SKM-1 (cell line): ENCODE data around the gene TMEM120A.

Source experiments
- DNase-seq: peaks from one replicate; lab custom pipeline; 2025; ENCODE audit not compliant: unreplicated experiment; lab: John Stamatoyannopoulos, UW

The TMEM120A gene

DNA sequence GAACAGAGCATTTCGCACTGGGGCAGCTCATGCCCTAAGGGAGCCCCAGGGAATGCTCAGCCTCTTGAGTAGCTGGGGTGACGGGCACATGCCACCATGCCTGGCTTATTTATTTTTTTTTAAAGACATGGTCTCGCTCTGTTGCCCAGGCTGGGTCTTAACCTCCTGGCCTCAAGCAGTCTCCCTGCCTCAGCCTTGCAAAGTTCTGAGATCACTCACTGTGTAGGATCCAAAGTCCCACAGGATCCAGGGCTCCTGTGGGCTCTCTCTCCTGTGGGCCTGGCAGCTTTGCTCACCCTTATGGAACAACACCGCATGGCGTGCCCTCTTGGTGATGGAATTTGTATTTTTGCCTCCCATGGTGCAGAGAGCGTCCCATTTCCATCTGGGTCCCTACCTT is 34.0 kb downstream of the TMEM120A start:
- DNase-seq: no peak

DNA sequence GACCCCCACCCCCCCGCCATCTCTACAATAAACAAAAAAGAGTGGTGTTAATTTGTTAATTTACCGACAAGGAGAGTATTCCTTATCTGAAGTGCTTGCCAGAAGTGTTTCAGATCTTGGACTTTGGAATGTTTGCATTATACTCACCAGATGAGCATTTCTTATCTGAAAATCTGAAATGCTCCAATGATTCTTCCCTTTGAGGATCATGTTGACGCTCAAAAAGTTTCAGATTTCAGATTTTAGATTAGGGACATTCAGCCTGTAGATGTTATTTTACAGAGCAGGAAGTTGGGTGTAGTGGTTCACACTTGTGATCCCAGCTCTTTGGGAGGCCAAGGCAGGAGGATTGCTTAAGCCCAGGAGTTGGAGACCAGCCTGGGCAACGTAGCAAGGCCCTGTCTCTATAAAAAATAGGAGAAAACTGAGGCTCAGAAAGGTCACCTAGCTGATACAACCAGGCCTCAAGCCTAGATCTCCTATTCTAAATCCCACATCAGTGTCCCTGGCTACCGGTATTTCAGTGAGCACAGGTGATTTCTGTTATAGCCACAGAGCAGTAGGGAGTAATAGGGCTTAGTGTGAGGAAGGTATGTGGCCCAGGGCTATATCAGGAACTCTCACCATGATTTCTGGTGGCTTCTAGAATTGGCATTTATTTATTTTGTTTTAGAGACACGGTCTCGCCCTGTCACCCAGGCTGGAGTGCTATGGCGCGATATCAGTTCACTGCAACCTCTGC is 35.4 kb downstream of the TMEM120A start:
- DNase-seq: no peak

DNA sequence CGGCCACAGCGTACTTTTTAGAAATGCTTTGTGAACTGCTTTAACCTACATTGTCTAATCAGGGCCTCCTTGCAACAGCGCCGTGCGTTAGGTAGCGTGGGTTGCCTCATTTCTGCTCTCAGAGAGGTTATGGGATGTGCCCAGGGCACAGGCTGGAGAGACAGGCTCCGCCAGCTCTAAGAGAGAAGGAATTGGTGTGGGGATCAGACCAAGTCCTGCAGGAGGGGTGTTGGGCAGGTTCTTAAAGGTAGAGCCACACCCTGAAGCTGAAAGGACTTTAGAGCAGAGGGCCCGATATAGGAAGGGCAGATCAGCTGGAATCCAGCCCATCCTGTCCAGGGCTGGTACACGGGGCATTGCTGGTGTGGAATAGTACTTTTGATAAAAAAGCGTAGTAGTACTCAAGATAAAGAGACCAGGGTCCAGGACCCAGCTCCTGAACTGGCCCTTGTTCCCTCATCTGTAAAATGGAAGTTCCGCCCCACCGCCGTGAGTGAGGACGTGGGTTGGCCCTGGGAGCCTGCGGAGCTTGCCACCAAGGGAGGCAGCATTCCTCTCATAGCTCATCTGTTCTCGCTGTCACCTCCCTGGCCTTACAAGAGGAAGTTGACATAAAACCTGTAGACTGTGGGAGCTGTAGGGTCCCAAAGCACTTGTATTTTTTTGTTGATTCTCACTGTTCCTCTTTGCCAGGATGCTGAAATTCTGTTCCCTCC is 37.2 kb downstream of the TMEM120A start:
- DNase-seq: no peak

DNA sequence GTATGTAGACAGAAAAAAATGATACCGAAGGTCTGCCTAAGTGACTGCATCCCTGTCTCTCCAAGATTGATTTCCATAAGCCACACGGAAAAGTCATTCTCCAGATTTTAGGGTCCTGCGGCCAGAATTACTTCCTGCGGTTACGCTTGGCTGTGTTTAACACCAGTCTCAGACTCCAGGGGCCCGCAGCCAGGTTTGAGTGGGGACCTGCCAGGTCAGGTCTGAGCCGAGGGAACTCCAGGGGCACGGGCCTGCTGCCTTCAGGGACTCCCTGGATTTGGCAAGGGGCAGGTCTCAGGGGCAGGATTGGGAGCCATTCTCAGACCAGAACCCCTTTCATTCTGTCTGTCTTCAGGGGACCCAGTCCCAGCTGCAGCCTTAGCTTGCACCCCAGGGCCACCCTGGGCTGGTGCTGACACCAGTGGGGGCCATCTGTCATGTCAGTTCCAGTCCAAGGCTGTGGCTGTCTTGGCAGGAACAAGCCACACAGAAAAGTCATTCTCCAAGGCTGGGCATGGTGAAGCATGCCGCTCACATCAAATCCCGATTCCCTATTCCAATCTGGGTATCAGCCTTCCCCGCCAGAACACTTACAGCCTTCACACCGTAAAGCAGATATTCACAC is 39.0 kb downstream of the TMEM120A start:
- DNase-seq: no peak

DNA sequence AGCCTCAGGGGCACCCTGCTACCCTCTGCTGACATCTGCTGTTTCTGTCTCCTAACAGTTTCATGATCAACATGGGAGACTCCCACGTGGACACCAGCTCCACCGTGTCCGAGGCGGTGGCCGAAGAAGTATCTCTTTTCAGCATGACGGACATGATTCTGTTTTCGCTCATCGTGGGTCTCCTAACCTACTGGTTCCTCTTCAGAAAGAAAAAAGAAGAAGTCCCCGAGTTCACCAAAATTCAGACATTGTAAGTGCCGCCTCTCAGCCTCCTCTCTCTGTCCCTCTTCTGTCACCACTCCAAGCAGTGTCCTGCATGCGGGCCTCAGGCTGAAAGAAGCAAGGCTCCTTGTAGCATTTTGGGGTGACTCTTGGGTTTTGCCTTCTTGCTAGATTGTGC is 40.5 kb downstream of the TMEM120A start:
- no peak for DNase-seq

DNA sequence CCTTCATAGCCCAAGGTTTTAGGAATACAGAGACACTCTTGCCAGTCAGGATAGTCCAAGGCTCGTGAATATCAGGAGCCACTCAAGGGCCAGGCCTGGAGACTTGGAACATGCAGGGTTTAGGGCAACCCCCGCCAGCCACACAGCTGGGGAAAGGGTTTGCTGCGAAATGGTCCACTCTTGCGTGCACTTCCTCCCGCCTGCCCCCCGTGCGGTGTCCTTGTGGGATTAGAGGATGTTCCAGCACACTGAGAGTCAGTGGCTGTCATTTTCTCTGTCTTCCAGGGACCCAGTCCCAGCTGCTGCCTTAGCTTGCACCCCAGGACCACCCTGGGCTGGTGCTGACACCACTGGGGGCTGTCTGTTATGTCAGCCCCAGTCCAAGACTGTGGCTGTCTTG is 41.0 kb downstream of the TMEM120A start:
- no peak for DNase-seq

DNA sequence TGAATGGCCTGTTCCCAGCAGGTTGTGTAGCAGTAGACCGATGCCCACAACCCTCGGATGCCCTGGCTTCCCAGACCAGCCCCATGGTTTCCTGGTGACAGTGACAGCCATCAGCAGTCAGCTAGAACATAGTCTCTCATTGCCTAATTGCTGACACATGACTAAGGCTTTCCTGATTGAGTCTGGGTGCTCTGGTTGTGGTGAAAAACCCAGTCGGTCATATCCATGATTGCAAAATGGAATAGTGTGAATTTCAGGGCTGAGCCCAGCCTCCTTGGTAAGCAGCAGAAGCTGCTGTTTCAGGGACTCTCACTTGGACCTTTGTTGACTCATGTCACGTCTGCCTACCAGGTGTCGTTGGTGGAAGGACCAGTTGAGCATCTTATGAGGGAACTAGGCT is 42.9 kb downstream of the TMEM120A start:
- DNase-seq: peak; percentile 75

DNA sequence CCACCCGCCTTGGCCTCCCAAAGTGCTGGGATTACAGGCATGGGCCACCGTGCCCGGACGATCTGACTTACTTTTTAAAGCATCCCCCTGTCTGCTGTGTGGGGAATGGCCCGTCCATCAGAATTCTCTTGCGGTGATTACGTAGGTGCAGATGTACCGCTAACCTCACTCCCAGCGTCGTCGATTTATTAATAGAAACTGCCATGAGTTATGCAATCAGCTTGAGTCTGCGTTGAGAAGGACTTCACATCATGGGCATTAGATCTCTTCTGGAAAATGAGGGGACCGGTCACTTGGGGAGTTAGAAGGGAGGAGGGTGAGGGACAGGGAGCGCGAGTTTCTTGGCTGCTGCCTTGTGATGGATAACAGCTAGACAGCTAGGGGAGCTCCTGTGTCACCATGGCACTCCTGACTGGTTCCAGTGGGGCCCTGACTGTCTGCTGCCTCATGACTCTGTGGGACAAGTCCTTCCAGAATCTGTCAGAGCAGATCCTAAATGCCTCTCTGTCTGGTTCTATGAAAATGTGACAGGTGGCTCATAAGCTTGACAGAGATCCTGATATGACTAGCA is 44.2 kb downstream of the TMEM120A start:
- no peak for DNase-seq

DNA sequence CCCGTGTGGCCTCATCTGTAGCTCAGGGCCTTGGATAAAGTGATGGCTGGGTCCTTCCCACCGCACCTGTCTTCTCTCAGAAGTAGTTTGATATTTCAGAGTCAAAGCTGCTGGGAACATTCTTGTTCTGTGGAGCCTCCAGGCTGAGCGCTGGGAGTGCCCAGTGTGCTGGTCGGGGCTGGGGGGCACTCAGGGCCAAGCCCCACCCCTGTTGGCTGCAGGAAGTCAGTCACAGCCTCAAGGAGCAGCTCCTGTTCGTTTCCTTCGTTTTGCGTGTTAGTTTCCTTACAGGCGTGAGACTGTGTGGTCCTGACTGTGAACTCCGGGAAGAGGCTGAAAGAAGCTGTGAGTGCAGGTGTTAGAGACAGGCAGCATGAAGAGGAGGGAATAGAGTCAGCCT is 46.2 kb downstream of the TMEM120A start:
- DNase-seq: no peak

DNA sequence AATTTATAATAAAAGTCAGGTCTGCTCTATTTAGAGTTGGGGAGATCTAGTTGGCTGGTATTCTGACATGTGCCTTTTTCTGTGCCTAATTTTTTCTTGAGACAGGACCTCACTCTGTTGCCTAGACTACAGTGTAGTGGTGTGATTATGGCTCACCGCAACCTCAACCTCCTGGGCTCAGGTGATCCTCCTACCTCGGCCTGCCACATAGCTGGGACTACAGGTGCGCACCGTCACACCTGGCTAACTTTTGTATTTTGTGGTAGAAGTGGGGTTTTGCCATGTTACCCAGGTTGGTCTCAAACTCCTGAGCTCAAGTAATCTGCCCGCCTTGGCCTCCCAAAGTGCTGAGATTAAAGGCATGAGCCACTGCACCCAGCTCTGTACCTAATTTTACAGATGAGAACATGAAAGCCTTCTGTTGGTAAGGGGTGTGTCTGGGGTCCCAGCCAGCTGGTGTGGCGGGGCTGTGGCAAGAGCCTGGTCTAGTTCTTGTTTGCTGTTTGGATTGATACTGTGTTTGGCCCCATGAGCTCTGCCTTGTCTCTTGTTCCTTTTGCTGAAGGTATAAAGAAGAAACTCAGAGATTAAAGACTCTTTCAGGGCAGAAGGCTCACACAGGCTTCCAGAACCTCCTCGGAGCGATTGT is 48.1 kb downstream of the TMEM120A start:
- DNase-seq: no peak

DNA sequence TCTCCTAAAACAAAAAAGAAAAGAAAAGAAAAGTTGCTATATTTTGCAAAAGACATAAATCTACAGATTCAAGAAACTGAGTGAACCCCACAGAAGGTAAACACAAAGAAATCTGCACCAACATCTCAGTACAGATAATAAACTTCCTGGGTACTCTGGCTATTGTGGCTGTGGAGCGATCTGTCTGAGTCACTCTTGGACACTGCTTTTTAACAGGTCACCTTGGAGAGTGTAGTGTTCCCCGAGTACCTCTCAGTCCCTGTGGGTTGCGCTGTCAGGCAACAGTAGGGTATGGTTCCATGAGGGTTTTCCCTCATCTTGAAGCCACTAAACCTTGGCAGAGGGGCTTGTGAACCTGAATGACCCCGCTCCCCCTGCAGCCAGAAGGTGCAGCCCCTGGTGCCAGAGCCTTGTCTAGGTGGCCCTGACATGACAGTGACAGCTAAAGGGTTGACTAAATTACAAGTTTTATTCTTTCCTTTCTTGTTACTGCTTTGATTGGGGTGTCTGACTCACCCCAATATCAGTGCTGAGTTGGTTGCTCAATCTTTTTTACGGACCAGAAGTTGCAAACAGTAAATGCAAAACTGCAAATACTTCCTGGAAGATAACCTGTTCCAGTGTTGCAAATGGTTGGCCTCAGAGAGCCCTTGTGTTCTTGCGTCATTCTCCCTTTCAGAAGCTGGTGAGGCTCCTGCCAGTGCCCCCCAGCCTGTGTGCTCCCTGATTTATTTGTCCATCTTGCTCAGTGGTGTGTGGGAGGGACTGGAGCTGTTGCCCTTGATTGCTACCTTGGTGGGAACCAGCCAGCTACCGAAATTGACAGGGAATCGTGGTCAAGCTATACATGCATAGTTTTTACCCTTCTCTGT is 48.9 kb downstream of the TMEM120A start:
- DNase-seq: peak; percentile 25

DNA sequence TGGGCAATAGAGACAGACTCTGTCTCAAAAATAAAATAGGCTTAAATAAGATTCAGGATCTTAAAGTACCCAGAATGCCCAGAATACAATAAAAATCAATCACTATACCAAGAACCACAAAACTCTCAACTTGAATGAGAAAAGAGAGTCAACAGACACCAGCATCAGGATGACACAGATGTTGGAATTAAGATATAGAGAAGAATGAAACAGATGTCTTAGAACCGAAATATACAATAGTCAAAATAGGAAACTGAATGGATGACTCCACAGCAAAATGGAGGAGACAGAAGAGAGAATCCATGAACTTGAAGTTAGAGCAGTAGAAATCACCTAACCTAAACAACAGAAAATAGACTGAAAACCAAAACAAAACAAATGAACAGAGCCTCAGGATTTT is 49.9 kb downstream of the TMEM120A start:
- no peak for DNase-seq

DNA sequence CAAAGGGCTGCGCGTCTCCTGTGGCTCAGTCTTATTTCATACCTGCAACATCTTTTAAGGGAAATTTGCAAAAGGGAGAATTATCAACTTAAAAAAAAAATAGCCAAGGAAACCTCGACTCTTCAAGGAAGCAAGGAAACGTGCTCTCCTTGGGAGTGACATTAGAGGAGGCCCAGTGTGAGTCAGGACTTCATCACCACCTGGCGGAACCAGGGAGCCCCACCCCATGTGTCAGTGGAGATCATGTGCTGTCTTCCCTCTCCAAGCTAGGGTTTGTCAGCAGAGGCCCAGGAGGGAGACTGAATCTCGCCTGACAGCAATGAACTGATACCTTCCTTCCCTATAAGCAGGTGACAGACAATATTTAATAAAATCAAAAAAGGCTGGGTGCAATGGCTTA is 50.5 kb downstream of the TMEM120A start:
- no peak for DNase-seq

DNA sequence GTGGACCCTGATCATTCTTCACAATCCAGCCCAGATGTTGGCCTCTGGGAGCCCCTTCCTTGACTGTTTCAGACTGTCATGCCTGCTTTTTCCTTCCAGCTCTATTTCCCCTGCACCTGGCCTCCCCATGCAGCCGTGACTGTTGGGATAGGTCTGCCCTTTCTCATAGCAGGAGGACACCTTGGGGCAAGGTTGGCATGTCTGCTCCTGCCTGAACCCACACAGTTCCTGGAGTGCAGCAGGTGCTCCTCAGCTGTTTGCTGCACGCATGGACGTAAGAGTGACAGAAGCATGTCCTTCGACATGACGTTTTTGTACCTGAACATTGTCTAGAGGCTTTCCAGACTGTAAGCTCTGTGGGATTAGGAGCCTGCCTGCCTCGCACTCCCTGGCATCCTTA is 55.5 kb downstream of the TMEM120A start:
- no peak for DNase-seq

DNA sequence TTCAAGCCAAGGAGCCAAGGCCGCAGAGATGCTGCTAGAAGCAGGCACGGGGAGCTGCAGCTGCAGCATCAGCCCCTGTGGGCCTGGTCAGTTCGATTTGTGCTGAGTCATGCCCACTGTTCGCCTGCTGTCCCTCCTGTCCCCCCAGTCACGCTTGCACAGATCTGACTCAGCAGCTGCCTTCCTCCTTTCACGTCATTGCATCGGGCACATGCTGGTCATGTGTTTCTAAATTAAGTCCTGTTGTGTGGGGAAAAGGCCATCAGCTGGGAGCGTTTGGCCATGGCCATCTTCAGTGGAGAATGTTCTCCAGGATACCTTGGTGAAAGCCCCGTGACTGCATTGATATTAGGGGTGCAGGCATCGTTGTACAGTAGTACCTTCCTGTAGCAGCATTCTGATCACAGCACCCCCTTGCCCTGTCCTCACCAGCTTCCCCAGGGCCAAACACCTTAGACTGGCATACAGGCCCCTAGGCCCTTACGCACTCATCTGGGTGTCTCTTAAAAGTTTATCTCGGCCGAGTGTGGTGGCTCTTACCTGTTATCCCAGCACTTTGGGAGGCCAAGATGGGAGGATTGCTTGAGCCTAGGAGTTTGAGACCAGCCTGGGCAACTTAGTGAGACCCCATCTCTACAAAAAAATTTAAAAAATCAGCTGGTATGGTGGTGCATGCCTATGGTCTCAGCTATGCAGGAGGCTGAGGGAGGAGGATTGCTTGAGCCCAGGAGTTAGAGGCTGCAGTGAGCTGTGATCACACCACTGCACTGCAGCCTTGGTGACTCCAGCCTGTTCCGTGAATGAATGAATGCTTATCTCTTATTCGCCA is 56.2 kb downstream of the TMEM120A start:
- DNase-seq: no peak
